ENCODE measurements around the gene KDM6B. TPM values are rescaled to one million over a fixed set of nuclear protein-coding genes. Genes with fewer than 3 reads are reported as not detected.
"Not testable (repeated sequence)": the region's sequence is repeated elsewhere in the genome, so short reads cannot be mapped to it uniquely, and the experiment has no call there.

The KDM6B gene
- total and polyA plus RNA-seq, 9 of the 15 experiments (the other 6 are each of a cell fraction or from before 2014, with no cell fraction given): 0.01 to 22.9 (median 2.2) TPM

DNA sequence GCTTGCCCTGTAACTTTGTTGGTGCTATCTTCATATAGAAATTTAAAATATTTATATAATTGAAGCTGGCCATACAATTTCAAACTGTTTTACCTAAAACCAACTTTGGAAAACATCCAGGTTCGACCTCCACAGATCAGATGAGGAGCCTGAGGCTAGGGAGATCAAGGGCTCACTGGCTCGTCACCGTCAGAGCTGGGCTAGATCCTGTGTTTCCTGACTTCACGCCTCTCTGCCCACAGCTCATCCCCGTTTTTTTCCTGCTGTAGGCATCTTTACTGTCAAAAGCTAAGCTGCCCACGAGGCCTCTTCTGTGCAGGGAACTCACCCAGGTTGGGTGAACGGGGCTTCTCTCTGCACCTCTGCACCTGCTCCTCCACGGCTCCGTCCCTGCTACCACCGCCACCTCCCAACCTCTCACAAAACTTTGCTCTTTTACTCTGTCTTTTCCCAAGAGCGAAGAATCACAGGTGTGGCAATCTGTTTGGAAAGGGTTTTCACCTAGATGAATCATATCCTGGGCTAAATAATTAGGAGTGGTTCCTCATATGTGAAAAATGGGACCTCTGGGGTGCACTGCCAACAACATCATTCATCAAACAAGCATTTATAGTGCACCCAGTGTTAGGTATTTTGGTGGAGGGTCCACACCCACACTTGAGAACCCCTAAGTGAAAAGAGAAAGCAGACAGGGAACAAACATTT lies 24.8 kb upstream of the KDM6B start (continued):
- TF ChIP-seq, protein P1, sequence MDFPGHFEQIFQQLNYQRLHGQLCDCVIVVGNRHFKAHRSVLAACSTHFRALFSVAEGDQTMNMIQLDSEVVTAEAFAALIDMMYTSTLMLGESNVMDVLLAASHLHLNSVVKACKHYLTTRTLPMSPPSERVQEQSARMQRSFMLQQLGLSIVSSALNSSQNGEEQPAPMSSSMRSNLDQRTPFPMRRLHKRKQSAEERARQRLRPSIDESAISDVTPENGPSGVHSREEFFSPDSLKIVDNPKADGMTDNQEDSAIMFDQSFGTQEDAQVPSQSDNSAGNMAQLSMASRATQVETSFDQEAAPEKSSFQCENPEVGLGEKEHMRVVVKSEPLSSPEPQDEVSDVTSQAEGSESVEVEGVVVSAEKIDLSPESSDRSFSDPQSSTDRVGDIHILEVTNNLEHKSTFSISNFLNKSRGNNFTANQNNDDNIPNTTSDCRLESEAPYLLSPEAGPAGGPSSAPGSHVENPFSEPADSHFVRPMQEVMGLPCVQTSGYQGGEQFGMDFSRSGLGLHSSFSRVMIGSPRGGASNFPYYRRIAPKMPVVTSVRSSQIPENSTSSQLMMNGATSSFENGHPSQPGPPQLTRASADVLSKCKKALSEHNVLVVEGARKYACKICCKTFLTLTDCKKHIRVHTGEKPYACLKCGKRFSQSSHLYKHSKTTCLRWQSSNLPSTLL (IDR thresholded peaks at IDR 0.05): no peak

GRCh38 chr17:7809791-7810343 lies 24.1 kb upstream of the KDM6B start:
- ATAC-seq; H3K4me1 ChIP-seq (replicated peaks in 1 of 2; ENCODE audit: control insufficient read depth in 2 of 2, insufficient read depth in 2 of 2, low read length in 2 of 2); H3K4me3 ChIP-seq; H3K9me3 ChIP-seq (replicated peaks; ENCODE audit: control insufficient read depth, insufficient read depth, low read depth, low read length); H3K36me3 ChIP-seq (ENCODE audit: control insufficient read depth, insufficient read depth, low read length); H3K79me2 ChIP-seq (ENCODE audit: control insufficient read depth, insufficient read depth, low read length); H3K9ac ChIP-seq (ENCODE audit: insufficient read depth in 1 of 2, low read depth in 2 of 2, low read length in 2 of 2); H3K27ac ChIP-seq (ENCODE audit: extremely low read depth, low read depth, low read length); FAIRE-seq; H3K9me1 ChIP-seq (ENCODE audit: control insufficient read depth, insufficient read depth, low read length); H2AFZ ChIP-seq (ENCODE audit: low read depth, low read length); CTCF ChIA-PET (ENCODE audit: low intra/inter-chr PET ratio); H3K4me2 ChIP-seq (ENCODE audit: insufficient read depth, low read length); BruUV-seq (replicated peaks); in situ Hi-C loops (cut with MboI); intact Hi-C loops (cut with micrococcal nuclease); DNase-seq (ENCODE audit: extremely low read depth in 1 of 4, low spot score in 3 of 4); H4K20me1 ChIP-seq (replicated peaks; ENCODE audit: control insufficient read depth, insufficient read depth, low read length): not testable (repeated sequence)
- POLR2A ChIA-PET: interaction anchor here (0.6 kb wide), 1 partner anchor 177 kb away, joined by 3 read pairs; no protein-coding TSS in a partner anchor
- H3K27me3 ChIP-seq (ENCODE audit: control insufficient read depth in 2 of 2, insufficient read depth in 2 of 2, low read length in 2 of 2): peaks cover 5 to 28% of the 10 kb centered on the region in 2 experiments; a peak in 4 of 5 replicates
- TF ChIP-seq ZNF121 (CRISPR knock-in tag; conservative IDR thresholded peaks at IDR 0.05): peak; percentile 62
- WGBS (ENCODE audit: insufficient coverage, low coverage, missing lambda C conversion rate): 0% methylated on average over 2 of the region's 9 CpGs

All from K562 (cell line).